Measurements from ENCODE around the gene PARP8. TPM values are rescaled to one million over a fixed set of nuclear protein-coding genes. Genes with fewer than 3 reads are reported as not detected.
"Not testable (repeated sequence)": the region's sequence is repeated elsewhere in the genome, so short reads cannot be mapped to it uniquely, and the experiment has no call there.

PARP8 gene
- total and polyA plus RNA-seq, 4 donors = 20.3 to 39.1 (median 29.1) TPM

GRCh38 chr5:50672663-50673062 lies 6.2 kb downstream of the PARP8 start:
- no peaks in the 10 kb centered on the region for H3K36me3 ChIP-seq (ENCODE audit: control insufficient read depth, insufficient read depth, low read length)
- no peak for DNase-seq (ENCODE audit: low read depth in 4 of 6, low spot score in 6 of 6)
- WGBS (ENCODE audit: insufficient coverage) = no CpG with 5 or more reads among the region's 2 CpGs
- no peaks in the 10 kb centered on the region for H3K4me1 ChIP-seq (ENCODE audit: control insufficient read depth, insufficient read depth, low read length)
- H3K9me3 ChIP-seq (ENCODE audit: control insufficient read depth, insufficient read depth, low read length) = no peaks in the 10 kb centered on the region
- no peak overlapping the region for H3K27ac ChIP-seq (ENCODE audit: low read depth, low read length)
- no peak overlapping the region for H3K4me3 ChIP-seq (ENCODE audit: low read depth, low read length)
- H3K27me3 ChIP-seq (ENCODE audit: control insufficient read depth, insufficient read depth, low read length) = no peaks in the 10 kb centered on the region

GRCh38 chr5:50673444-50673843 lies 7.0 kb downstream of the PARP8 start:
- peak in 1 of 6 donors; percentile 11 for DNase-seq (ENCODE audit: low read depth in 4 of 6, low spot score in 6 of 6)
- H3K9me3 ChIP-seq (ENCODE audit: control insufficient read depth, insufficient read depth, low read length); H3K36me3 ChIP-seq (ENCODE audit: control insufficient read depth, insufficient read depth, low read length); H3K4me3 ChIP-seq (ENCODE audit: low read depth, low read length); H3K4me1 ChIP-seq (ENCODE audit: control insufficient read depth, insufficient read depth, low read length); H3K27me3 ChIP-seq (ENCODE audit: control insufficient read depth, insufficient read depth, low read length); H3K27ac ChIP-seq (ENCODE audit: low read depth, low read length): not testable (repeated sequence)
- WGBS (ENCODE audit: insufficient coverage) = no CpG with 5 or more reads among the region's 3 CpGs

GRCh38 chr5:50675385-50675784 lies 8.9 kb downstream of the PARP8 start:
- no peak overlapping the region for H3K4me3 ChIP-seq (ENCODE audit: low read depth, low read length)
- H3K27ac ChIP-seq (ENCODE audit: low read depth, low read length) = no peak overlapping the region
- H3K4me1 ChIP-seq (ENCODE audit: control insufficient read depth, insufficient read depth, low read length) = no peaks in the 10 kb centered on the region
- 96% methylated on average over 10 of the region's 15 CpGs for WGBS (ENCODE audit: insufficient coverage)
- H3K36me3 ChIP-seq (ENCODE audit: control insufficient read depth, insufficient read depth, low read length) = no peaks in the 10 kb centered on the region
- no peaks in the 10 kb centered on the region for H3K27me3 ChIP-seq (ENCODE audit: control insufficient read depth, insufficient read depth, low read length)
- no peaks in the 10 kb centered on the region for H3K9me3 ChIP-seq (ENCODE audit: control insufficient read depth, insufficient read depth, low read length)
- DNase-seq (ENCODE audit: low read depth in 4 of 6, low spot score in 6 of 6) = no peak

GRCh38 chr5:50679554-50679953 lies 13.1 kb downstream of the PARP8 start:
- not testable (repeated sequence) for H3K27ac ChIP-seq (ENCODE audit: low read depth, low read length); DNase-seq (ENCODE audit: low read depth in 4 of 6, low spot score in 6 of 6); H3K4me1 ChIP-seq (ENCODE audit: control insufficient read depth, insufficient read depth, low read length); H3K36me3 ChIP-seq (ENCODE audit: control insufficient read depth, insufficient read depth, low read length); H3K4me3 ChIP-seq (ENCODE audit: low read depth, low read length); H3K9me3 ChIP-seq (ENCODE audit: control insufficient read depth, insufficient read depth, low read length); H3K27me3 ChIP-seq (ENCODE audit: control insufficient read depth, insufficient read depth, low read length)
- 94% methylated on average over 2 of the region's 4 CpGs for WGBS (ENCODE audit: insufficient coverage)

GRCh38 chr5:50684721-50685120 lies 18.3 kb downstream of the PARP8 start:
- no peaks in the 10 kb centered on the region for H3K4me1 ChIP-seq (ENCODE audit: control insufficient read depth, insufficient read depth, low read length)
- H3K27me3 ChIP-seq (ENCODE audit: control insufficient read depth, insufficient read depth, low read length) = no peaks in the 10 kb centered on the region
- no peaks in the 10 kb centered on the region for H3K9me3 ChIP-seq (ENCODE audit: control insufficient read depth, insufficient read depth, low read length)
- H3K36me3 ChIP-seq (ENCODE audit: control insufficient read depth, insufficient read depth, low read length) = no peaks in the 10 kb centered on the region
- 79% methylated on average over 3 of the region's 3 CpGs for WGBS (ENCODE audit: insufficient coverage)
- H3K4me3 ChIP-seq (ENCODE audit: low read depth, low read length) = no peak overlapping the region
- H3K27ac ChIP-seq (ENCODE audit: low read depth, low read length) = no peak overlapping the region
- no peak for DNase-seq (ENCODE audit: low read depth in 4 of 6, low spot score in 6 of 6)

- no peak overlapping the region for H3K27ac ChIP-seq (ENCODE audit: low read depth, low read length)
- H3K4me3 ChIP-seq (ENCODE audit: low read depth, low read length) = no peak overlapping the region
- no CpG with 5 or more reads among the region's 4 CpGs for WGBS (ENCODE audit: insufficient coverage)
- DNase-seq (ENCODE audit: low read depth in 4 of 6, low spot score in 6 of 6) = no peak
- H3K4me1 ChIP-seq (ENCODE audit: control insufficient read depth, insufficient read depth, low read length) = no peaks in the 10 kb centered on the region
- H3K27me3 ChIP-seq (ENCODE audit: control insufficient read depth, insufficient read depth, low read length) = no peaks in the 10 kb centered on the region
- no peaks in the 10 kb centered on the region for H3K36me3 ChIP-seq (ENCODE audit: control insufficient read depth, insufficient read depth, low read length)
- H3K9me3 ChIP-seq (ENCODE audit: control insufficient read depth, insufficient read depth, low read length) = no peaks in the 10 kb centered on the region
Measured at GRCh38 chr5:50687548-50687947, 21.1 kb downstream of the PARP8 start.

- no peaks in the 10 kb centered on the region for H3K27me3 ChIP-seq (ENCODE audit: control insufficient read depth, insufficient read depth, low read length)
- WGBS (ENCODE audit: insufficient coverage) = 89% methylated on average over 4 of the region's 5 CpGs
- no peaks in the 10 kb centered on the region for H3K4me1 ChIP-seq (ENCODE audit: control insufficient read depth, insufficient read depth, low read length)
- no peak overlapping the region for H3K27ac ChIP-seq (ENCODE audit: low read depth, low read length)
- no peaks in the 10 kb centered on the region for H3K36me3 ChIP-seq (ENCODE audit: control insufficient read depth, insufficient read depth, low read length)
- H3K4me3 ChIP-seq (ENCODE audit: low read depth, low read length) = no peak overlapping the region
- no peak for DNase-seq (ENCODE audit: low read depth in 4 of 6, low spot score in 6 of 6)
- no peaks in the 10 kb centered on the region for H3K9me3 ChIP-seq (ENCODE audit: control insufficient read depth, insufficient read depth, low read length)
Measured at GRCh38 chr5:50691399-50692016, 25.1 kb downstream of the PARP8 start.

- no peaks in the 10 kb centered on the region for H3K4me1 ChIP-seq (ENCODE audit: control insufficient read depth, insufficient read depth, low read length)
- no peak overlapping the region for H3K4me3 ChIP-seq (ENCODE audit: low read depth, low read length)
- H3K36me3 ChIP-seq (ENCODE audit: control insufficient read depth, insufficient read depth, low read length) = no peaks in the 10 kb centered on the region
- H3K9me3 ChIP-seq (ENCODE audit: control insufficient read depth, insufficient read depth, low read length) = no peaks in the 10 kb centered on the region
- no peaks in the 10 kb centered on the region for H3K27me3 ChIP-seq (ENCODE audit: control insufficient read depth, insufficient read depth, low read length)
- H3K27ac ChIP-seq (ENCODE audit: low read depth, low read length) = no peak overlapping the region
- no peak for DNase-seq (ENCODE audit: low read depth in 4 of 6, low spot score in 6 of 6)
Measured at GRCh38 chr5:50694027-50694590, 27.7 kb downstream of the PARP8 start.

- WGBS (ENCODE audit: insufficient coverage) = 100% methylated on average over 1 of the region's 4 CpGs
- not testable (repeated sequence) for H3K27ac ChIP-seq (ENCODE audit: low read depth, low read length); H3K9me3 ChIP-seq (ENCODE audit: control insufficient read depth, insufficient read depth, low read length)
Measured at GRCh38 chr5:50694626-50695025, 28.2 kb downstream of the PARP8 start.

GRCh38 chr5:50697739-50698138 lies 31.3 kb downstream of the PARP8 start:
- Histone ChIP-seq H3K4me3 (ENCODE audit: low read depth, low read length) (no peak overlapping the region), H3K4me1 (ENCODE audit: control insufficient read depth, insufficient read depth, low read length) (no peaks in the 10 kb centered on the region), H3K27me3 (ENCODE audit: control insufficient read depth, insufficient read depth, low read length) (no peaks in the 10 kb centered on the region), H3K9me3 (ENCODE audit: control insufficient read depth, insufficient read depth, low read length) (no peaks in the 10 kb centered on the region), H3K36me3 (ENCODE audit: control insufficient read depth, insufficient read depth, low read length) (no peaks in the 10 kb centered on the region), H3K27ac (ENCODE audit: low read depth, low read length) (no peak overlapping the region)
- DNase-seq (ENCODE audit: low read depth in 4 of 6, low spot score in 6 of 6) = no peak
- WGBS (ENCODE audit: insufficient coverage) = no CpG with 5 or more reads among the region's 1 CpG

More at GRCh38 chr5:50694626-50695025, 28.2 kb downstream of the PARP8 start:
- H3K27me3 ChIP-seq (ENCODE audit: control insufficient read depth, insufficient read depth, low read length); H3K4me1 ChIP-seq (ENCODE audit: control insufficient read depth, insufficient read depth, low read length); H3K36me3 ChIP-seq (ENCODE audit: control insufficient read depth, insufficient read depth, low read length); H3K4me3 ChIP-seq (ENCODE audit: low read depth, low read length); DNase-seq (ENCODE audit: low read depth in 4 of 6, low spot score in 6 of 6): not testable (repeated sequence)
